OCI-LY7 (cell line): ENCODE data around the gene CDC42BPG. TPM values are rescaled to one million over a fixed set of nuclear protein-coding genes. Genes with fewer than 3 reads are reported as not detected.

ENCODE experiments used
- BruUV-seq: library from RNA; stranded (reverse); fragments of 400-500 nt; replicated peaks from 2 replicates; lab custom pipeline; 2021; lab: Mats Ljungman, UMichigan
- CTCF ChIA-PET: fragments of 300-600 bp; sonication (Branson Sonifier 250); formaldehyde crosslinking; loops from one replicate; lab custom pipeline; 2022; ENCODE audit warnings: antibody characterized with exemption; ENCODE audit not compliant: unreplicated experiment; lab: Charles Lee
- POLR2A ChIA-PET: fragments of 300-600 bp; sonication (Branson Sonifier 250); formaldehyde crosslinking; loops from one replicate; lab custom pipeline; 2022; ENCODE audit warnings: antibody characterized with exemption; lab: Charles Lee
- DNase-seq: peaks from one replicate; pipeline ENCODE4 v3.0.0-alpha.2; 2015; ENCODE audit warnings: low spot score
- H2AFZ ChIP-seq: fragments of 200-600 bp; sonication (generic), shearing (Covaris generic); 2 replicates; pipeline ENCODE4 v1.6.1; 2014; ENCODE audit warnings: mild to moderate bottlenecking, antibody characterized with exemption, low read length, moderate library complexity
- H3K27ac ChIP-seq: fragments of 200-600 bp; sonication (generic); 2 replicates; pipeline ENCODE4 v1.5.1; 2014; ENCODE audit warnings: mixed run types, low read depth, mild to moderate bottlenecking, moderate library complexity, low read length, inconsistent platforms; ENCODE audit not compliant: poor library complexity, severe bottlenecking
- H3K36me3 ChIP-seq: fragments of 200-600 bp; sonication (generic); 2 replicates; pipeline ENCODE4 v1.6.1; 2014; ENCODE audit warnings: mild to moderate bottlenecking, antibody characterized with exemption, low read length, moderate library complexity, mixed read lengths; ENCODE audit not compliant: insufficient read depth
- H3K4me1 ChIP-seq: fragments of 200-600 bp; sonication (generic); 2 replicates; pipeline ENCODE4 v1.5.1; 2014; ENCODE audit warnings: mild to moderate bottlenecking, low read length; ENCODE audit not compliant: insufficient read depth, poor library complexity, severe bottlenecking
- H3K4me2 ChIP-seq: fragments of 200-600 bp; sonication (generic); 2 replicates; pipeline ENCODE4 v1.6.1; 2014; ENCODE audit warnings: mild to moderate bottlenecking, low read length
- H3K4me3 ChIP-seq: fragments of 200-600 bp; sonication (generic); 2 replicates; pipeline ENCODE4 v1.5.1; 2014; ENCODE audit warnings: mild to moderate bottlenecking, low read depth, low read length; ENCODE audit not compliant: poor library complexity, severe bottlenecking
- H3K79me2 ChIP-seq: fragments of 200-600 bp; sonication (generic); 2 replicates; pipeline ENCODE4 v1.6.1; 2016; ENCODE audit warnings: low read depth, mild to moderate bottlenecking, low read length, moderate library complexity, mixed read lengths; ENCODE audit not compliant: insufficient read depth
- H3K9me2 ChIP-seq: fragments of 200-600 bp; sonication (generic); 2 replicates; pipeline ENCODE4 v1.6.1; 2016; ENCODE audit warnings: mild to moderate bottlenecking, low read length, mixed read lengths; ENCODE audit not compliant: insufficient read depth
- H3K9me3 ChIP-seq: fragments of 200-600 bp; sonication (generic); 2 replicates; pipeline ENCODE4 v1.6.1; 2014; ENCODE audit warnings: mild to moderate bottlenecking, mixed run types, low read length, mixed read lengths
- H4K20me1 ChIP-seq: fragments of 200-600 bp; sonication (generic); 2 replicates; pipeline ENCODE4 v1.6.1; 2014; ENCODE audit warnings: mild to moderate bottlenecking, antibody characterized with exemption, low read length, moderate library complexity, mixed read lengths; ENCODE audit not compliant: insufficient read depth
- EZH2phosphoT487 ChIP-seq: fragments of 200-600 bp; sonication (generic); IDR thresholded peaks from 2 replicates; pipeline ENCODE4 v1.6.1; 2018; ENCODE audit warnings: low read depth, borderline replicate concordance, mild to moderate bottlenecking, mixed run types, antibody characterized with exemption, low read length, moderate library complexity, mixed read lengths
- intact Hi-C: fragments of 100-400 bp; cut with micrococcal nuclease; formaldehyde crosslinking; loops from one replicate; pipeline ENCODE4 v1.10.0; 2022; ENCODE audit not compliant: unreplicated experiment
- total RNA-seq, 2 experiments: library from RNA; depleted of rRNA in 1 of 2; stranded (reverse); fragments of >200 nt in 1 of 2; shearing (Covaris generic) in 1 of 2; gene quantifications; 2 replicates each; pipeline ENCODE4 v1.2.3, GENCODE V29; 2014 to 2022
- TF ChIP-seq, protein P1 (sequence below): fragments of 200-600 bp; sonication (generic); conservative IDR thresholded peaks from 2 replicates; pipeline ENCODE4 v1.5.1; 2014; ENCODE audit warnings: mild to moderate bottlenecking, antibody characterized with exemption, low read length, moderate library complexity, mixed read lengths

The CDC42BPG gene
- total RNA-seq, 2 experiments from 2014 or later: 3.5 to 4.9 TPM

DNA sequence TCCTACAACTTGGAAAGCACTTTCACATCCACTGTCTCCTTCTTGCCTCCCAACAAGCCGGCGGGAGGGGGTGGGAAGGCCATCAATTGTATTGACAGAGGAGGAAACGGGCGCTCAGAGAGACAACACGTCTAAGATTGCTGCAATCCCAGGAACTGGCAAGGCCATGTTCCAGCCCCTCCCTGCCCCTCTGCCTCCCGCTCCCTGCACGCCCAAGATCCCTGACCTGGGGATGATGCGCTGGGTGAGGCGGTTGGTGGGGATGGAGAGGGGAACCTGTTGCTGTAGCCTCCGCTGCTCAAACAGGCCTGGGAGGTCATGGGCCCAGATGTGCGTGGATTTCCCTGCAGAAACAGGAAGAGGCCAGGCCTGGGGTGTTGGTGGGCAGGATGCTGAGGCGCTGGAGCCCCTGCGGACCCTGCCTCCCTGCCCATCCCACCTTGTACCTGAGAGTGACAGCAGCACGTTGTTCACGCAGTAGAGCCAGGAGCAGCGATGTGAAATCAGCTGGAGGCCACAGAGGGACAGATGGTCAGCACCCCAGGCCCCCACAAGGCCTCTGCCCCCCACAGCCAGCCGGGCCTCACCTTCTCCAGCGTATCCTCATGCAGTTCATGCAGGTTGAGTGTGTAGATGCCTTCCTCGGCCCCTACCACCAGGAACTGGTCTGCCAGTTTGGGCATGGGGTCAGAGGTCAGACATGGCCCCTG, 48.3 kb downstream of the CDC42BPG start:
- intact Hi-C loops: no loop called here
- Histone ChIP-seq H3K79me2 (peaks cover 2% of the 10 kb centered on the region; the same call in 1 of the 2 replicates), H3K36me3 (peaks cover 70% of the 10 kb centered on the region), H3K9me3 (no peaks in the 10 kb centered on the region), H3K4me3 (no peak overlapping the region), H3K4me2 (no peak overlapping the region), H3K9me2 (no peaks in the 10 kb centered on the region), H2AFZ (no peak overlapping the region), H4K20me1 (no peaks in the 10 kb centered on the region), H3K4me1 (peaks cover 24% of the 10 kb centered on the region), H3K27ac (no peak overlapping the region)
- DNase-seq: no peak
- ChIA-PET POLR2A (no interaction called here), CTCF (no interaction called here)
- TF ChIP-seq EZH2phosphoT487: no peak
- TF ChIP-seq, protein P1, sequence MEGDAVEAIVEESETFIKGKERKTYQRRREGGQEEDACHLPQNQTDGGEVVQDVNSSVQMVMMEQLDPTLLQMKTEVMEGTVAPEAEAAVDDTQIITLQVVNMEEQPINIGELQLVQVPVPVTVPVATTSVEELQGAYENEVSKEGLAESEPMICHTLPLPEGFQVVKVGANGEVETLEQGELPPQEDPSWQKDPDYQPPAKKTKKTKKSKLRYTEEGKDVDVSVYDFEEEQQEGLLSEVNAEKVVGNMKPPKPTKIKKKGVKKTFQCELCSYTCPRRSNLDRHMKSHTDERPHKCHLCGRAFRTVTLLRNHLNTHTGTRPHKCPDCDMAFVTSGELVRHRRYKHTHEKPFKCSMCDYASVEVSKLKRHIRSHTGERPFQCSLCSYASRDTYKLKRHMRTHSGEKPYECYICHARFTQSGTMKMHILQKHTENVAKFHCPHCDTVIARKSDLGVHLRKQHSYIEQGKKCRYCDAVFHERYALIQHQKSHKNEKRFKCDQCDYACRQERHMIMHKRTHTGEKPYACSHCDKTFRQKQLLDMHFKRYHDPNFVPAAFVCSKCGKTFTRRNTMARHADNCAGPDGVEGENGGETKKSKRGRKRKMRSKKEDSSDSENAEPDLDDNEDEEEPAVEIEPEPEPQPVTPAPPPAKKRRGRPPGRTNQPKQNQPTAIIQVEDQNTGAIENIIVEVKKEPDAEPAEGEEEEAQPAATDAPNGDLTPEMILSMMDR: no peak
- BruUV-seq: no TSS peak

DNA sequence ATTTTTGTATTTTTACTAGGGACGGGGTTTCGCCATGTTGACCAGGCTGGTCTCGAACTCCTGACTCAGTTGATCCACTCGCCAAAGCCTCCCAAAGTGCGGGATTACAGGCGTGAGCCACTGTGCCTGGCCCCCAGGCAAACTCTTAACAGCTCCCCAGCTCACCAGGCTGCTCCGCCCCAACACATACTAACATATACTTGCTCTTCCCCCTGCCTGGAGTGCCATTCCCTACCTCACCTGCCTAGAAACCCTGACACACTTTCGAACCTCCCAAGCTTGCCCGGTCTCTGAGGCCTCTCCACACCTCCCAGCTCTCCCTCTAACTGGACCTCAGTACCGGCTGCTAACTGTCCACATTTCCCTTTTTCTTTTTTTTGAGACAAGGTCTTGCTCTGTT, 49.9 kb downstream of the CDC42BPG start:
- ChIA-PET POLR2A (no interaction called here), CTCF (no interaction called here)
- intact Hi-C loops: no loop called here
- Histone ChIP-seq H2AFZ (no peak overlapping the region), H3K4me3 (no peak overlapping the region), H3K36me3 (peaks cover 68% of the 10 kb centered on the region), H3K4me2 (no peak overlapping the region), H3K4me1 (peaks cover 7% of the 10 kb centered on the region), H3K9me2 (no peaks in the 10 kb centered on the region), H3K27ac (no peak overlapping the region), H4K20me1 (no peaks in the 10 kb centered on the region), H3K9me3 (no peaks in the 10 kb centered on the region), H3K79me2 (no peaks in the 10 kb centered on the region)
- TF ChIP-seq, protein P1: no peak
- no peak for TF ChIP-seq EZH2phosphoT487
- no peak for DNase-seq
- BruUV-seq: no TSS peak
